IMR-90 (cell line): Measurements from ENCODE around the gene RPL26. TPM values are rescaled to one million over a fixed set of nuclear protein-coding genes. Genes with fewer than 3 reads are reported as not detected.

ENCODE experiments used
- ATAC-seq: fragments of 200-7000 bp; cut with Tn5 transposase; 2 replicates; pipeline ENCODE4 v1.9.1; 2020; ENCODE audit warnings: low read depth, mild to moderate bottlenecking, moderate library complexity
- BruUV-seq: library from RNA; stranded (reverse); fragments of 400-500 nt; replicated peaks from 2 replicates; lab custom pipeline; 2021; lab: Mats Ljungman, UMichigan
- CTCF ChIA-PET: fragments of 300-600 bp; formaldehyde crosslinking; extraction: SDS; loops from one replicate; lab custom pipeline; 2021; ENCODE audit warnings: antibody characterized with exemption; lab: Yijun Ruan, JAX
- POLR2A ChIA-PET: fragments of 300-600 bp; sonication (Branson Sonifier 250); formaldehyde crosslinking; loops from one replicate; lab custom pipeline; 2022; ENCODE audit warnings: antibody characterized with exemption; ENCODE audit not compliant: unreplicated experiment; lab: Charles Lee
- DNase-seq: peaks from one replicate; pipeline ENCODE4 v3.0.0; 2013
- H2AFZ ChIP-seq: replicated peaks from 2 replicates; pipeline ENCODE3; 2013; ENCODE audit warnings: low read length, mild to moderate bottlenecking; ENCODE audit not compliant: poor library complexity
- H2AK5ac ChIP-seq: 2 replicates; pipeline ENCODE4 v1.6.1; 2013; ENCODE audit warnings: low read depth, low read length, inconsistent platforms
- H2AK9ac ChIP-seq: replicated peaks from 2 replicates; pipeline ENCODE3; 2013; ENCODE audit warnings: mild to moderate bottlenecking, low read depth, low read length, moderate library complexity; ENCODE audit not compliant: poor library complexity
- H2BK120ac ChIP-seq: 2 replicates; pipeline ENCODE4 v1.6.1; 2013; ENCODE audit warnings: low read depth, low read length, inconsistent platforms
- H2BK15ac ChIP-seq: 3 replicates; pipeline ENCODE4 v1.6.1; 2013; ENCODE audit warnings: low read depth, low read length, inconsistent platforms
- H2BK20ac ChIP-seq: 2 replicates; pipeline ENCODE4 v1.6.1; 2013; ENCODE audit warnings: low read depth, mild to moderate bottlenecking, inconsistent platforms, low read length, moderate library complexity
- H2BK5ac ChIP-seq: 2 replicates; pipeline ENCODE4 v1.6.1; 2013; ENCODE audit warnings: mild to moderate bottlenecking, low read depth, low read length, inconsistent platforms; ENCODE audit not compliant: poor library complexity, severe bottlenecking
- H3K14ac ChIP-seq: replicated peaks from 2 replicates; pipeline ENCODE4 v1.6.1; 2013; ENCODE audit warnings: low read depth, low read length, inconsistent platforms
- H3K18ac ChIP-seq: 2 replicates; pipeline ENCODE4 v1.6.1; 2013; ENCODE audit warnings: low read depth, low read length, control low read depth
- H3K23ac ChIP-seq: 2 replicates; pipeline ENCODE4 v1.6.1; 2013; ENCODE audit warnings: low read depth, low read length, inconsistent platforms
- H3K27ac ChIP-seq: 2 replicates; pipeline ENCODE4 v1.5.1; 2013; ENCODE audit warnings: mild to moderate bottlenecking, control low read depth, low read length; ENCODE audit not compliant: insufficient read depth
- H3K27me3 ChIP-seq: 2 replicates; pipeline ENCODE4 v1.6.1; 2013; ENCODE audit warnings: low read length; ENCODE audit not compliant: control insufficient read depth, insufficient read depth
- H3K36me3 ChIP-seq: 2 replicates; pipeline ENCODE4 v1.6.1; 2013; ENCODE audit warnings: low read length, mixed read lengths; ENCODE audit not compliant: control insufficient read depth, insufficient read depth
- H3K4ac ChIP-seq: 2 replicates; pipeline ENCODE4 v1.6.1; 2013; ENCODE audit warnings: low read depth, low read length, inconsistent platforms
- H3K4me1 ChIP-seq: 2 replicates; pipeline ENCODE4 v1.6.1; 2013; ENCODE audit warnings: low read length, mixed read lengths; ENCODE audit not compliant: control insufficient read depth, insufficient read depth
- H3K4me2 ChIP-seq: 2 replicates; pipeline ENCODE4 v1.6.1; 2013; ENCODE audit warnings: low read depth, mild to moderate bottlenecking, control low read depth, low read length, moderate library complexity
- H3K4me3 ChIP-seq: 2 replicates; pipeline ENCODE4 v1.5.1; 2013; ENCODE audit warnings: low read depth, mild to moderate bottlenecking, control low read depth, low read length, moderate library complexity; ENCODE audit not compliant: insufficient read depth
- H3K56ac ChIP-seq: 2 replicates; pipeline ENCODE4 v1.6.1; 2013; ENCODE audit warnings: low read length, inconsistent platforms; ENCODE audit not compliant: insufficient read depth; ENCODE audit errors: extremely low read depth
- H3K79me1 ChIP-seq, 2 experiments: 2 replicates each; pipeline ENCODE4 v1.6.1; 2013; ENCODE audit warnings: low read length in 2 of 2, inconsistent platforms in 1 of 2, low read depth in 1 of 2
- H3K9ac ChIP-seq: 2 replicates; pipeline ENCODE4 v1.6.1; 2013; ENCODE audit warnings: low read depth, low read length, control low read depth
- H3K9me1 ChIP-seq: 2 replicates; pipeline ENCODE4 v1.6.1; 2013; ENCODE audit warnings: low read length, inconsistent platforms; ENCODE audit not compliant: insufficient read depth
- H3K9me3 ChIP-seq: 2 replicates; pipeline ENCODE4 v1.6.1; 2013; ENCODE audit warnings: low read length; ENCODE audit not compliant: control insufficient read depth, insufficient read depth
- H4K20me1 ChIP-seq: 2 replicates; pipeline ENCODE4 v1.6.1; 2013; ENCODE audit warnings: low read length, inconsistent platforms; ENCODE audit not compliant: insufficient read depth
- H4K5ac ChIP-seq: 2 replicates; pipeline ENCODE4 v1.6.1; 2013; ENCODE audit warnings: mild to moderate bottlenecking, low read depth, low read length, control low read depth
- H4K8ac ChIP-seq, 2 experiments: 2 replicates each; pipeline ENCODE4 v1.6.1; 2013; ENCODE audit warnings: low read depth in 2 of 2, low read length in 2 of 2, control low read depth in 1 of 2, inconsistent platforms in 1 of 2
- H4K91ac ChIP-seq: 2 replicates; pipeline ENCODE4 v1.6.1; 2013; ENCODE audit warnings: low read depth, low read length, inconsistent platforms; ENCODE audit not compliant: insufficient read depth
- BHLHE40 ChIP-seq: fragments of 150-350 bp; IDR thresholded peaks from 2 replicates; pipeline ENCODE4 v1.6.1; 2016; ENCODE audit warnings: mild to moderate bottlenecking, low read depth, low read length
- CEBPB ChIP-seq: IDR thresholded peaks from 2 replicates; pipeline ENCODE4 v1.6.1; 2012; ENCODE audit warnings: low read depth, low read length, improper control_type of control experiment
- CTCF ChIP-seq: conservative IDR thresholded peaks from 2 replicates; pipeline ENCODE4 v1.5.1; 2012; ENCODE audit warnings: mild to moderate bottlenecking, low read depth, low read length, improper control_type of control experiment
- ELK1 ChIP-seq: fragments of 150-350 bp; IDR thresholded peaks from 2 replicates; pipeline ENCODE4 v1.6.1; 2016; ENCODE audit warnings: low read depth, mild to moderate bottlenecking, low read length, moderate library complexity, borderline replicate concordance
- NFE2L2 ChIP-seq: fragments of 150-350 bp; IDR thresholded peaks from 2 replicates; pipeline ENCODE4 v1.6.1; 2016; ENCODE audit warnings: low read depth, mild to moderate bottlenecking, low read length
- WGBS, 2 experiments: methylation state at CpG; one replicate each; pipeline versions ENCODE4 v1.1.5 to v1.1.7; 2013; ENCODE audit warnings: missing lambda C conversion rate in 2 of 2; ENCODE audit not compliant: insufficient read length in 1 of 2; ENCODE audit errors: extremely low coverage in 2 of 2; 5-methylcytosine and 5-hydroxymethylcytosine counted together
- dilution Hi-C: fragments of 300-500 bp; cut with HindIII; formaldehyde crosslinking; loops from one replicate; pipeline ENCODE4 v1.14.3; 2018; ENCODE audit warnings: low sequenced_read_pairs; ENCODE audit not compliant: unreplicated experiment
- in situ Hi-C: fragments of 300-500 bp; cut with MboI; formaldehyde crosslinking; loops from 3 replicates; pipeline ENCODE4 v1.14.3; 2019; ENCODE audit warnings: low sequenced_read_pairs, inconsistent platforms, mixed read lengths
- intact Hi-C: fragments of 100-400 bp; cut with micrococcal nuclease; formaldehyde crosslinking; loops from 2 replicates; pipeline ENCODE4 v1.10.0; 2022
- polyA plus RNA-seq, 3 experiments: library from polyadenylated mRNA; depleted of rRNA; stranded (reverse); fragments of >200 nt; gene quantifications; 2 replicates each; pipeline ENCODE4 v1.2.3, GENCODE V29; 2012; ENCODE audit warnings: low replicate concordance in 1 of 3
- total RNA-seq: library from RNA; depleted of rRNA; stranded (reverse); fragments of >200 nt; gene quantifications from 2 replicates; pipeline ENCODE4 v1.2.3, GENCODE V29; 2012

RPL26 gene
- total and polyA plus RNA-seq, 2 of the 4 experiments (the other 2 are of a cell fraction), result 4,763 to 5,013 TPM

GRCh38 chr17:8362651-8363332 is 20.2 kb downstream of the RPL26 start:
- H3K4me2 ChIP-seq, result peak overlapping the region; percentile 43; the same call in 1 of the 2 replicates
- peaks cover 2% of the 10 kb centered on the region; the same call in 1 of the 2 replicates for H3K36me3 ChIP-seq
- TF ChIP-seq NFE2L2 (no peak), CEBPB (no peak), BHLHE40 (no peak), ELK1 (no peak), CTCF (no peak)
- ChIA-PET CTCF (no interaction called here), POLR2A (no interaction called here)
- H3K79me1 ChIP-seq, result peaks cover 5 to 24% of the 10 kb centered on the region in 2 experiments
- H2BK5ac ChIP-seq, result peak overlapping the region; percentile 39
- dilution Hi-C loops, result no loop called here
- peak overlapping the region; percentile 16; the same call in 1 of the 2 replicates for H3K18ac ChIP-seq
- ATAC-seq (peak; percentile 50), DNase-seq (peak; percentile 62)
- H3K9me1 ChIP-seq, result peaks cover 20% of the 10 kb centered on the region
- H3K4me1 ChIP-seq, result peaks cover 24% of the 10 kb centered on the region
- H4K91ac ChIP-seq, result no peak overlapping the region
- H2AK9ac ChIP-seq, result peak overlapping the region; percentile 8
- H2AK5ac ChIP-seq, result no peak overlapping the region
- no peak overlapping the region for H2BK120ac ChIP-seq
- no peak overlapping the region for H2AFZ ChIP-seq
- intact Hi-C loops, result no loop called here
- no peak overlapping the region for H4K8ac ChIP-seq
- WGBS, 2 experiments, result 100% methylated on average over 1 of the region's 4 CpGs; no CpG with 5 or more reads in 1 of the 2 experiments
- no peak overlapping the region for H3K14ac ChIP-seq
- no peaks in the 10 kb centered on the region; the same call in 1 of the 2 replicates for H4K20me1 ChIP-seq
- no peak overlapping the region for H2BK15ac ChIP-seq
- no peak overlapping the region for H3K4ac ChIP-seq
- no peak overlapping the region for H2BK20ac ChIP-seq
- no peak overlapping the region for H3K27ac ChIP-seq
- H3K4me3 ChIP-seq, result no peak overlapping the region
- H3K9ac ChIP-seq, result no peak overlapping the region
- no TSS peak for BruUV-seq
- in situ Hi-C loops, result no loop called here
- H3K9me3 ChIP-seq, result no peaks in the 10 kb centered on the region
- no peak overlapping the region for H4K5ac ChIP-seq
- H3K27me3 ChIP-seq, result no peaks in the 10 kb centered on the region
- H3K56ac ChIP-seq, result no peak overlapping the region
- H3K23ac ChIP-seq, result no peak overlapping the region
